ENCODE measurements around the gene RNPS1. TPM values are rescaled to one million over a fixed set of nuclear protein-coding genes. Genes with fewer than 3 reads are reported as not detected.

Gene RNPS1
- total RNA-seq, 1 experiment from 2014 or later, result 250 TPM

- CTCF ChIA-PET, result no interaction called here
- intact Hi-C loops (cut with micrococcal nuclease; ENCODE audit: unreplicated experiment), result loop anchor here (5.0 kb wide), 1 partner anchor 40 kb away; the partner anchor contains the start of gene ECI1
- H3K9me3 ChIP-seq (ENCODE audit: insufficient read depth, low read depth), result no peaks in the 10 kb centered on the region
- peaks cover 28% of the 10 kb centered on the region for H3K4me1 ChIP-seq (replicated peaks; ENCODE audit: insufficient read depth)
- H3K27me3 ChIP-seq (ENCODE audit: insufficient read depth, low read depth), result no peaks in the 10 kb centered on the region
- H3K4me3 ChIP-seq, result peak overlapping the region; percentile 85
- no peak overlapping the region for H2AFZ ChIP-seq
- H3K36me3 ChIP-seq (ENCODE audit: low read depth), result 0 out of 2 replicates have a peak, but pooled peaks cover 4% of the 10 kb centered on the region
- TF ChIP-seq CTCF (conservative IDR thresholded peaks at IDR 0.05) (no peak), EZH2 (IDR thresholded peaks at IDR 0.05; ENCODE audit: low read depth) (no peak)
- peak; percentile 85 to 86 for DNase-seq
- H3K4me2 ChIP-seq, result peak overlapping the region; percentile 99
- peaks cover 29% of the 10 kb centered on the region for H3K79me2 ChIP-seq (ENCODE audit: low read depth)
- POLR2A ChIA-PET (ENCODE audit: unreplicated experiment), result interaction anchor here (0.9 kb wide), 1 partner anchor 57 kb away, joined by 9 read pairs; the partner anchor contains the start of gene TRAF7
- peaks cover 19% of the 10 kb centered on the region; the same call in 1 of the 2 replicates for H4K20me1 ChIP-seq (ENCODE audit: insufficient read depth)
- BruUV-seq (replicated peaks), result no TSS peak
- peaks cover 53% of the 10 kb centered on the region for H3F3A ChIP-seq (ENCODE audit: insufficient read depth, low read depth)
- no peak overlapping the region for H3K27ac ChIP-seq
- no peaks in the 10 kb centered on the region for H3K9me2 ChIP-seq (ENCODE audit: insufficient read depth)
Observed at GRCh38 chr16:2212362-2213324, 55.3 kb downstream of the RNPS1 start.

DNA sequence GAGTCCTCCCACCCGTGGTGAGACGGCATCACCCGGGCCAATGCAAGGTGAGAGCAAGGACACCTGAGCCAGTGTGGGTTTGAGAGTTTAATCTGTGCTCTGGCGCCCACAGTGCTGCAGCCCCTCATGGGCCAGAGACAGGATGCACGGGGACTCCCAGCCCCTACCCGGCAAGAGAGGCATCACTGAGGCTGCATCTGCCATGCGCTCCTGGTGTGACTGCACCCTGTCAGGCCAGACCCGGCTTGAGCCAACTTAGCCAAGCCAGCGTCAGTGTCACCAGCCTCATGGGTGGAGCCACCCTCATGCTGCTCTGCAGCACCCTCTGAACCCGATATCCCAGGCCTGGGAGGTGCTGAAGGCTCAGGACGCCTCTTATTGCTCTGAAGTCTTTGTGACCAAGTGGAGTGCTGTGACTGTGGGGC is 56.0 kb downstream of the RNPS1 start:
- Histone ChIP-seq H2AFZ (no peak overlapping the region), H4K20me1 (ENCODE audit: insufficient read depth) (peaks cover 19% of the 10 kb centered on the region; the same call in 1 of the 2 replicates), H3K79me2 (ENCODE audit: low read depth) (peaks cover 29% of the 10 kb centered on the region), H3K4me3 (no peak overlapping the region; the same call in 1 of the 2 replicates), H3K4me2 (peak overlapping the region; percentile 99), H3K9me3 (ENCODE audit: insufficient read depth, low read depth) (no peaks in the 10 kb centered on the region), H3K27me3 (ENCODE audit: insufficient read depth, low read depth) (no peaks in the 10 kb centered on the region), H3F3A (ENCODE audit: insufficient read depth, low read depth) (peaks cover 50% of the 10 kb centered on the region), H3K4me1 (replicated peaks; ENCODE audit: insufficient read depth) (peaks cover 28% of the 10 kb centered on the region), H3K9me2 (ENCODE audit: insufficient read depth) (no peaks in the 10 kb centered on the region), H3K27ac (no peak overlapping the region), H3K36me3 (ENCODE audit: low read depth) (0 out of 2 replicates have a peak, but pooled peaks cover 6% of the 10 kb centered on the region)
- POLR2A ChIA-PET (ENCODE audit: unreplicated experiment), result no interaction called here
- intact Hi-C loops (cut with micrococcal nuclease; ENCODE audit: unreplicated experiment), result loop anchor here (5.0 kb wide), 1 partner anchor 40 kb away; the partner anchor contains the start of gene ECI1
- DNase-seq, result no peak
- CTCF ChIA-PET, result no interaction called here
- no TSS peak for BruUV-seq (replicated peaks)
- TF ChIP-seq CTCF (conservative IDR thresholded peaks at IDR 0.05) (no peak), EZH2 (IDR thresholded peaks at IDR 0.05; ENCODE audit: low read depth) (no peak)

GRCh38 chr16:2210386-2211365 is 57.2 kb downstream of the RNPS1 start, which contains the start of gene BRICD5:
Gene BRICD5, minus strand, starts transcription at chr16:2210863. Its CDS starts 30 bp downstream, at chr16:2210833.
- no peaks in the 10 kb centered on the region for H3K9me3 ChIP-seq (ENCODE audit: insufficient read depth, low read depth)
- H3K36me3 ChIP-seq (ENCODE audit: low read depth), result 0 out of 2 replicates have a peak, but pooled peaks cover 6% of the 10 kb centered on the region
- ChIA-PET CTCF (no interaction called here), POLR2A (ENCODE audit: unreplicated experiment) (no interaction called here)
- H3K4me3 ChIP-seq, result no peak within 1 kb of the TSS
- H3K9me2 ChIP-seq (ENCODE audit: insufficient read depth), result no peaks in the 10 kb centered on the region
- no peak within 1 kb of the TSS for H2AFZ ChIP-seq
- BruUV-seq (replicated peaks), result no TSS peak
- peak within 1 kb of the TSS; percentile 99; the same call in 1 of the 2 replicates for H3K4me2 ChIP-seq
- TF ChIP-seq EZH2 (IDR thresholded peaks at IDR 0.05; ENCODE audit: low read depth) (no peak), CTCF (conservative IDR thresholded peaks at IDR 0.05) (no peak)
- H3K4me1 ChIP-seq (replicated peaks; ENCODE audit: insufficient read depth), result peaks cover 29% of the 10 kb centered on the region
- H3K27me3 ChIP-seq (ENCODE audit: insufficient read depth, low read depth), result no peaks in the 10 kb centered on the region
- H4K20me1 ChIP-seq (ENCODE audit: insufficient read depth), result peaks cover 19% of the 10 kb centered on the region; the same call in 1 of the 2 replicates
- peaks cover 39% of the 10 kb centered on the region for H3F3A ChIP-seq (ENCODE audit: insufficient read depth, low read depth)
- H3K27ac ChIP-seq, result no peak within 1 kb of the TSS
- peaks cover 34% of the 10 kb centered on the region for H3K79me2 ChIP-seq (ENCODE audit: low read depth)
- intact Hi-C loops (cut with micrococcal nuclease; ENCODE audit: unreplicated experiment), result loop anchor here (5.0 kb wide), 1 partner anchor 42 kb away; the partner anchor contains the start of gene ECI1
- DNase-seq, result no peak

All from PC-9 (cell line).